HG03060 (cell line): ENCODE data around the gene SMARCA4.

Experiments used
- ATAC-seq: cut with Tn5 transposase; IDR thresholded peaks from one replicate; pipeline ENCODE4 v1.9.1; 2021; ENCODE audit warnings: low read depth, moderate number of reproducible peaks; ENCODE audit not compliant: unreplicated experiment

The SMARCA4 gene

DNA sequence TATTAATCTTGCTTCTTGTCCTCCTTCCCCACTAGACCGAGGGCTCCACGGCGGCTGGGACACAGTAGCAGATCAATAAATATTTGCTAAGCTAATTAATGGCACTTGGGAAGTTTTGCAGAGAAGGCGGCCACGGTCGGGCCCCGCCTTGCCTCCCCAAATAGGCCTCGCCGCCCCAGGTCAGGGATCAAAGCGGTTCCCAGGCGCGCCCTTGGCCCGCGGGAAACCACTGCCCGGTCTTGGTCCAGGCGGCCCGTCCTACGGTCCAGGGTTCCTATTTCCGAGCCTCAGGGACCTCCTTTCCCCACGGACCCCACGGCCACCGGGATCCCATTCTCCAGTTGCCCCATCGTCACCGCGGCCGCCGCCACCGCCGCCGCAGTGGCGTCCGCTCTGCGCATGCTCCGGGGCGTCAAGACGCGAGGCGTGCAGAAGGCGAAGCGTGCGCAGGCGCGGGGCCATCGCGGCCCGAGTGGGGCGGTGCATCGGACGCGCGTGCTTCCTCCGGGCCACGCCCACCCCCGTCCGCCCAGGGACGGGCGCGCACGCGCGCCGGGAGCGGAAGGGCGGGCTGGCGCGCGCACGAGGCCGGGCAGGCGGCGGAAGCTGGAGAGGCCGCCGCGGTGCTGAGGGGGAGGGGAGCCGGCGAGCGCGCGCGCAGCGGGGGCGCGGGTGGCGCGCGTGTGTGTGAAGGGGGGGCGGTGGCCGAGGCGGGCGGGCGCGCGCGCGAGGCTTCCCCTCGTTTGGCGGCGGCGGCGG, at the start of gene SMARCA4:
Gene SMARCA4, plus strand, starts transcription at position 717 of the 759 bp plus-strand sequence. CDS start 23,122 bp downstream, outside the sequence.
- no peak for ATAC-seq

DNA sequence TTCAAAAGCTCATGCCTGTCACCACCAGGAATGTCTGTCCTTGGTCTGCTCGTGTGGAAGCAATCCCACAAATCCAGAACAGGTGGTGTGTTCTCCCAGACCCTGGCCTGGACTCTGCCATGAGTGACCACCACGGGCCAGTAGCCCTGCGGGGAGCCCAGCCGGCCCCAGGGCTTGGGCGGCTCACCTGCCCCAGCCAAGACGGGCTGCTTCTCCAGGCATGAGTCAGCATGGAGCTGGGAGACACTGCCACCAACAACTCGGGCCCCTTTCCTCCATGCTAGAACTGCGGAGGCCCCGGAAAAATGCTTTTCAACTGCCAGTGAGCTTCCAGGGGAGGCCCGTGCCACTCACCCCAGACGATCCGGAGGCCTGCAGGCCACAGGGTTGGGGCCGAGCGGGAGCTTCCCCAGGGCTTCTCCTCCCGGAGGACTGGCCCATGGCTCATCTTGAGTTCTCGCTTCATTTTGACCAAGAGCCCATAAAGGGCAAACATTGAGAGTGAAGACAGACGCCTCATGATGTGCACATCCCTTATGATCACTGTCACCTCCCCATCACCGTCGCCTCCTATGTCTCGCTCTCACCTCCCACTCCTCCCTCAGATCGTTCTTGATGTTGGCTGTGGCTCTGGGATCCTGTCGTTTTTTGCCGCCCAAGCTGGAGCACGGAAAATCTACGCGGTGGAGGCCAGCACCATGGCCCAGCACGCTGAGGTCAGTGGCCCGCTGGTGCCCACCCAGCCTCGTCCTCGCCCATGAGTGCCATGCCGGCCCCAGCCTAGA, 49.1 kb upstream of the SMARCA4 start:
- no peak for ATAC-seq

DNA sequence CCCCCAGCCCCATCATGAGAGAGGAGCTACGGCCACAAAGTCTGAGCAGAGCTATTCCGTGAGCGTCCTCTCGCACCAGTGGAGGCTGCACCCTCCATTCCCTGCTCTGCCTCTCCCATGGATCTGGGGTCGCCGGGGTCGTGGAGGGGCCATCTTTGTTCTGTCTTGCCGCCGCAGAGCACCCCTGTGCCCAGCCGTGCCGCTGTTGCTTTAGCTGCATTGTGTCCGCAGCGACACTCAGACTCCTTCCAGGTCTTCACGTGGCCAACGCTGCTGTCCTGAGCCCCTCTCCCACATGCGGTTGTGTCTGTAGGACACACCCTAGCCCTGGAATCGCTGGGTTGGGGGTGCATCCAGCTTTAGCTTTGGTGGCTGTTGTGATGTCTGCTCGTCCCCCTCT, 48.2 kb upstream of the SMARCA4 start:
- no peak for ATAC-seq

DNA sequence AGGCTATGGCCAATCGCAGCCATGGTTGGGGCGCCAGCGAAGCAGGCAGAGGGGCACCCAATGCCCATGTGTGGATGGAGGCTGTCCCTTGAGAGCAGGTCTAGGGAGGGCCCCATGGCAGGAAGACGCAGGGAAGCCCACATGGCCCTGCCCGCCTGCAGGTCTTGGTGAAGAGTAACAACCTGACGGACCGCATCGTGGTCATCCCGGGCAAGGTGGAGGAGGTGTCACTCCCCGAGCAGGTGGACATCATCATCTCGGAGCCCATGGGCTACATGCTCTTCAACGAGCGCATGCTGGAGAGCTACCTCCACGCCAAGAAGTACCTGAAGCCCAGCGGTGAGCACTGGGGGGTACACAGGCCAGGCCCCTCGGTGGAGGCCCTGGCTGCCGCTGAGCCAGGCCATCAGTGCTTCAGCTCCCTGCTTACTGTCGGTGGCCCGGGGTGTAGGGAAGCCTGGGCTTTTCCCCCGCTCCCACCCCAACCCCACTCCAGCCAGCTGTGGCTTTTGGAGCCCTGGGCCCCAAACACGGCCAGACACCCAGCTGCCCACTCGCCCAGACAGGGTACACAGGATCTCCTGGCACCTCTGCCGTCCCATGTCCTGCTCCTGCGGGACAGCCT, 47.0 kb upstream of the SMARCA4 start:
- no peak for ATAC-seq

DNA sequence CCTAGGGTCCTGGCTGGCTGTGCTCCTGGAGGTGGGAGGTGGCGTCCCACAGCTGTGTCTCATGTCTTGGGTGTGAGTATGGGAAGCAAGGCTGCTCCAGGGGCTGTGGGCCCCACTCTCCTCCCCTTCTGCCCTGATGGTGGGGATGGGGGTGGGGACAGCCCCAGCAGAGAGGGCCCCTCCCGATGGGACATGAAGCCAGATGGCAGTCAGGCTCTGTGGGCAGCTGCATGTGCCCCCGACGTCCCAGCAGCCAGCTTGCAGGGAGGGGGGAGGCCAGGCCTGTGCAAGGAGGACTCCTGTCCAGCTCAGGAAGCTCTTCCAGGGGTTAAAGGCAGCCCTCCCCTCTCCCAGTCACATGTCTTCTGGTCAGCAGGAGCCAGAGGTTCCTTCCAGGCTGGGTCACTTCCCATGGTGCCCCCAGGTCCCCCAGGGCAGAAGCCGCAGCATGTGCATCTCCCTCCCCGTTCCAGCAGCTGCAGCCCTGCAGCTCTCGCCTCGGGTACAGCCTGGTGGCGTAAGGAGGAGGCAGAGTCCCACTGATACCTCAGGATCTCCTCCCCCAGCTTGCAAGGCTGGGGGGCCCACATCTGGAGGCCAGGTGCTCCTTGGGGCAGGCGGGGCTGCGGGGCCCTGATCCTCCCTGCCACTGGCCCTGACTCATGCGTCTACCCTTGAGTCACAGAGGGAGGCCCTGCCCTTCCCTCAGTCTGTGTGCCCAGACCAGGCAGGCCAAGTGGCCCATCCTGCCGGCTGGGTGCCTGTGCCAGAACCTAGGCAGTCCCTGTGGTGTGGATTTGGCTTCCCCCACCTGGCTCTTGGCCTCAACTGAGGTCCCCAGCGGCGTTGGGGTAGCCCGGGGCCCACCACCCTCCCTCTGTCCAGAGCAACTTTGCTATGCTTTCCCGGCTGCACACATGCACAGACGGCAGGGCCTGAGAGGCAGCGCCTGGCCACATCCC, 45.4 kb upstream of the SMARCA4 start:
- no peak for ATAC-seq

DNA sequence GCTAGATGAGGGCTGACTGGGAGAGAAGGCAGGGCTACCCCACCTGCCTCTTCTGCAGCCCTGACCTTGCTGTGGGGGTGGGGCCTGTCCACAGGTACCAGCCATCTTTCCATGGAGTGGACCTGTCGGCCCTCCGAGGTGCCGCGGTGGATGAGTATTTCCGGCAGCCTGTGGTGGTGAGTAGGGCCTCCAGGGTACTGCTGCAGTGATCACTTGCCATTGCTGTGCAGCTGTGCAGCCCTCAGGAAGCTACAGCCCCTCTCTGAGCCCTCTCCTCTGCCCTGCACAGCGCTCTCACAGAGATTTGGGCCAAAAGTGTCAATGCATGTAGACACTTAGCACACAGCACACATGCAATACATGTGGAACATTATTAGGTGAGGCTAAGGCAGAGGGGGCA, 44.2 kb upstream of the SMARCA4 start:
- ATAC-seq, result no peak

DNA sequence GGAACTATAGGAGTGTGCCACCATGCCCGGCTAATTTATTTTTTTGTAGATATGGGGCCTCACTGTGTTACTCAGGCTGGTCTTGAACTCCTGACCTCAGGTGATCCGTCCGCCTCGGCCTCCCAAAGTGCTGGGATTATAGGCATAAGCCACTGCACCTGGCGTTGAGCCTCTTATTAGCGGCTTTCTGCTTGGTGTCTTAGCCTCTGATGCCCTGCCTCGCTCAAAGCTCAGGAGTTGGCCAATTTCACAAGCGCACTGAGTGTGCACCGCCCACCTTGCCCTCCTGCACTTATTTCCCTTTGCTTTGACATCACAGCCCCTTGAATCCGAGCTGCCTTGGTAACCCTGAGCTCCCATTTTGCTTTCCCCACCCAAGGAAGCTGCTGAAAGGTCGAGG, 42.5 kb upstream of the SMARCA4 start:
- ATAC-seq, result no peak

DNA sequence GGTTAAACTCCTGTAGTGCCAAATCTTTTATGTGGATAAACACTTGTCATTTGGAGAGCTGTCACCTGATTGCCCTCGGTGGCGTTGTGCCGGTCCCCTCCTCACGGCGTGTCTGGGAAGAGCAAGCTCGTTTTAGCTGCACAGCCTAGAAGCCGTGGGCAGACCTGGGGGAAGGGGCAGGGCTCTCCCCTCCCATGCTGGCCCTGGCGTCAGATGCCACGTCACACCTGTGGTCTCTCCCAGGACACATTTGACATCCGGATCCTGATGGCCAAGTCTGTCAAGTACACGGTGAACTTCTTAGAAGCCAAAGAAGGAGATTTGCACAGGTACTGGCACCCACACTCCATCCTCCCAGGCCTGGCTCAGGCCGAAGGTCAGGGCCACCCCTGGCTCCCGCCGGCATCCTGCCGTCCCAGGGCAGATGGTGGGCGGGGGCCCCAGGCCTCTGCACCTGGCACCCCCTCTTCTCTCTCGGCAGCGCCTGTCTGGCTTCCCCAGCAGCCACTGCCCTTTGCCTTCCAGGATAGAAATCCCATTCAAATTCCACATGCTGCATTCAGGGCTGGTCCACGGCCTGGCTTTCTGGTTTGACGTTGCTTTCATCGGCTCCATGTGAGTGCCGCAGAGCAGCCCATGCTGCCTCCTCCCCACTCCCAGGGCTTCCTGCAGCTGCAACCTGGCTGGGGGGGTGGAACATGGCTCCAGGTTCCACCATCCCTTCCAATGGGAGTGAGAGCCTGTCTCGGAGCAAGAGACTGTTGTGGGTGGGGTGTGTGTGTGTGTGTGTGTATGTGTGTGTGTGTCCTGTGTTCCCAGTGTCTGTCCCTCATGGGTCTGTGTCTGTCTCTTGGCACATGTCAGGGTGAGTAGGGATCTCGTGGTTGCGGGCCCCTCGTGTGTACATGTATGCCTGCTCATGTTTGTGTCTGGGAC, 41.2 kb upstream of the SMARCA4 start:
- no peak for ATAC-seq

DNA sequence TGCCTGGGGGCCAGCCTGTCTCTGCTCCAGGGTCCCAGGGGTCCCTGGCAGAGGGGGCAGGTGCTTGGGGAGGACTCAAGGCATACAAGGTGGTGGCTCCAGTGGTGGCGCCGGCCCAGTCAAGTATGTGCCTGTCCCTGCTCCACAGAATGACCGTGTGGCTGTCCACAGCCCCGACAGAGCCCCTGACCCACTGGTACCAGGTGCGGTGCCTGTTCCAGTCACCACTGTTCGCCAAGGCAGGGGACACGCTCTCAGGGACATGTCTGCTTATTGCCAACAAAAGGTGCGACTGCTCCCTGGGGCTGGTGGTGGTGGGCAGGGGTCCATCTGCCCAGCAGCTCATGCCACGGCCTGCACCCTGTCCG, 40.6 kb upstream of the SMARCA4 start:
- no peak for ATAC-seq

DNA sequence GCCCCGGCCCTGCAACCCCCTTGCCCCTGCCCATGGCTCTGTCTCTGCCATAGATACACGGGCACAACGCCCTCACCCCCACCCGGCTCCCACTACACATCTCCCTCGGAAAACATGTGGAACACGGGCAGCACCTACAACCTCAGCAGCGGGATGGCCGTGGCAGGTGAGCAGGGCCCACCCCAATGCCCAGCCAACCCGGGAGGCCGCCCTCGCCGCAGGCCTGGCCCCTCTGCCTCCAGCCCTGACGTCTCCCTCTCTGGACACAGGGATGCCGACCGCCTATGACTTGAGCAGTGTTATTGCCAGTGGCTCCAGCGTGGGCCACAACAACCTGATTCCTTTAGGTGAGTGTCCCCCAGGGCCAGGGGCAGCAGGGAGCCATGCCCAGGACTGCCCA, 40.0 kb upstream of the SMARCA4 start:
- ATAC-seq, result no peak

DNA sequence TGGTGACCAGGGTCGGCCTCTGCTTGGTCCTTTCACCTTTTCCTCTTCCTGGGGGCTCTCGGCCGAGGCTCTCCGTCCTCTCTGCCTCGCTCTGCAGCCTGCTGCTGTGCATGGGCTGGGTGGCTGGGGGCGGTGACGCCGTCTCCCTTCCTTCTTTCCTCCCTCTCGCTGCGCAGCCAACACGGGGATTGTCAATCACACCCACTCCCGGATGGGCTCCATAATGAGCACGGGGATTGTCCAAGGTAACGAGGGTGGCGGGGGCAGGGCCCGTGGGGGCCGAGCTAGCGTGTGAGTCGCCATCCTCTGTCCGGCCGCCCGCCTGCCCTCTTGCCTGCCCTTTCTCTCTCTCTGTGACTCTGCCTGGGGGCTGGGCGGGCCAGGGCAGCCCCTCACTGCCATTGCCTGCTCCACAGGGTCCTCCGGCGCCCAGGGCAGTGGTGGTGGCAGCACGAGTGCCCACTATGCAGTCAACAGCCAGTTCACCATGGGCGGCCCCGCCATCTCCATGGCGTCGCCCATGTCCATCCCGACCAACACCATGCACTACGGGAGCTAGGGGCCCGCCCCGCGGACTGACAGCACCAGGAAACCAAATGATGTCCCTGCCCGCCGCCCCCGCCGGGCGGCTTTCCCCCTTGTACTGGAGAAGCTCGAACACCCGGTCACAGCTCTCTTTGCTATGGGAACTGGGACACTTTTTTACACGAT, 39.5 kb upstream of the SMARCA4 start:
- no peak for ATAC-seq

DNA sequence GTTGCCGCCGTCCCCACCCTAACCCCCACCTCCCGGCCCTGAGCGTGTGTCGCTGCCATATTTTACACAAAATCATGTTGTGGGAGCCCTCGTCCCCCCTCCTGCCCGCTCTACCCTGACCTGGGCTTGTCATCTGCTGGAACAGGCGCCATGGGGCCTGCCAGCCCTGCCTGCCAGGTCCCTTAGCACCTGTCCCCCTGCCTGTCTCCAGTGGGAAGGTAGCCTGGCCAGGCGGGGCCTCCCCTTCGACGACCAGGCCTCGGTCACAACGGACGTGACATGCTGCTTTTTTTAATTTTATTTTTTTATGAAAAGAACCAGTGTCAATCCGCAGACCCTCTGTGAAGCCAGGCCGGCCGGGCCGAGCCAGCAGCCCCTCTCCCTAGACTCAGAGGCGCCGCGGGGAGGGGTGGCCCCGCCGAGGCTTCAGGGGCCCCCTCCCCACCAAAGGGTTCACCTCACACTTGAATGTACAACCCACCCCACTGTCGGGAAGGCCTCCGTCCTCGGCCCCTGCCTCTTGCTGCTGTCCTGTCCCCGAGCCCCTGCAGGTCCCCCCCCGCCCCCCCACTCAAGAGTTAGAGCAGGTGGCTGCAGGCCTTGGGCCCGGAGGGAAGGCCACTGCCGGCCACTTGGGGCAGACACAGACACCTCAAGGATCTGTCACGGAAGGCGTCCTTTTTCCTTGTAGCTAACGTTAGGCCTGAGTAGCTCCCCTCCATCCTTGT, 38.8 kb upstream of the SMARCA4 start:
- no peak for ATAC-seq

DNA sequence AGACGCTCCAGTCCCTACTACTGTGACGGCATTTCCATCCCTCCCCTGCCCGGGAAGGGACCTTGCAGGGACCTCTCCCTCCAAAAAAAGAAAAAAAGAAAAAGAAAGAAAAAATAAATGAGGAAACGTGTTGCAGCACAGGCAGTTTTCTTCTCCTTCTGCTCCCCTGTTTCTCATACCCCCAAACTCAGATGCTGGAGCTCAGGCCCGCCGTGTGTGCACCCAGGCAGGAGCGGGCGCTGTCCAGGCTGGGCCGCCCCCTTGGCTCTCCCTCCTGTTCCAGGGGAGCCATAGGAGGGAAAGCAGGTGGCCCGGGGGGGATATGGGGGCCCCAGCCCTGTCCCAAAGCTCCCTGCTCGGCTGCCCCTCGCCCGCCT, 38.2 kb upstream of the SMARCA4 start:
- no peak for ATAC-seq

DNA sequence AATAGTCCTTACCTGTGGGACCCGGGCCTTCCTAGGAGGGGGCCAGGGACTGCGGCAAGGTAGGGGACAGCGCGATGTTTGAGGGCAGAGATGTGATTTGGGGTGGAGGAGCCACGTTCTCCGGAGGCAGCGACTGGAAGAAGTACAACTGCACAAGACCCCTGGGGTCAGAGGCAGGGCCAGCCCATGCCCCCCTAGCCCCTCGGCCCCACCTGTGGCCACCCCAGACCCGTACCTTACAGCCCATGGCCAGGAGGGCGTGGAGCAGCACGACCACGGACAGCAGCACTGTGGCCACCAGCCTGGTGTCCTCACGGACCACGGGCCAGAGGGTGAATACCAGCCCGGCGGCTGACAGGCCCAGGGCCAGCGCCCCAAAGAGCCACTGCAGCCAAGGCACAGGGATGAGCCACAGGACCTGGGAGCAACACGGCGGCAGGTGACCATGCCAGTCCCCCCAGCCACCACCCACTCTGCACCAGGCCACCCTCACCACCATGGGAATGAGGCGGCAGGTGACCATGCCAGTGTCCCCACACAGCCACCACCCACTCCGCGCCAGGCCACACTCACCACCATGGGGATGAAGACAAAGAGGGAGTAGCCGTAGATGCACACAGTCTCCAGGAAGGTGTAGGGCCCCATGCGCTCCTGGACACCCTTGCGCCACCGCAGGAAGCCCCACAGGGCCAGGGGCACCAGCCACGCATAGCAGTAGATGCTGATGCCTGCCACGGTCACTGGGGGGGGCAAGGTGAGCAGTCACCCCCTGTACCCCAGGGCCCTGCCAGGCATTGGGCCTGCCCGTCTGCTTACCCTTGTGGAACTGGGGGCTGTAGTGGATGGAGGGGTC, 37.3 kb upstream of the SMARCA4 start:
- no peak for ATAC-seq

DNA sequence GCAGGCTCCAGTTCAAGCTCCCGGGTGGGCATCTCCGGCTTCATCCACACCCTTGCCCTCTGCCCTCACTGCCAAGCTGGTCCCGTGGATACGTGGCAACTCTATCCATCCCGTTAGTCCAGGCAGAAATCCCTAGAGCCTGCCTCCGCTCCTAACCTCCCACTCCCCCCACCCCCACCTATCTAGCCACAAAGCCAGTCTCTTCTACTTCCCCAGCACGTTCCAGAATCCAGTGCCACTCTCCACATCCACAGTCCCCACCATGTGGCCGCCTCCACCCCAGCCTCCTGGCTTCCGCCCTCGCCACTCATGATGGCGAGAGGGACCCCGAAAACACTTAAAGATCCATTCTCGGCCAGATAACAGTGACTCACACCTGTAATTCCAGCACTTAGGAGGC, 36.2 kb upstream of the SMARCA4 start:
- no peak for ATAC-seq

DNA sequence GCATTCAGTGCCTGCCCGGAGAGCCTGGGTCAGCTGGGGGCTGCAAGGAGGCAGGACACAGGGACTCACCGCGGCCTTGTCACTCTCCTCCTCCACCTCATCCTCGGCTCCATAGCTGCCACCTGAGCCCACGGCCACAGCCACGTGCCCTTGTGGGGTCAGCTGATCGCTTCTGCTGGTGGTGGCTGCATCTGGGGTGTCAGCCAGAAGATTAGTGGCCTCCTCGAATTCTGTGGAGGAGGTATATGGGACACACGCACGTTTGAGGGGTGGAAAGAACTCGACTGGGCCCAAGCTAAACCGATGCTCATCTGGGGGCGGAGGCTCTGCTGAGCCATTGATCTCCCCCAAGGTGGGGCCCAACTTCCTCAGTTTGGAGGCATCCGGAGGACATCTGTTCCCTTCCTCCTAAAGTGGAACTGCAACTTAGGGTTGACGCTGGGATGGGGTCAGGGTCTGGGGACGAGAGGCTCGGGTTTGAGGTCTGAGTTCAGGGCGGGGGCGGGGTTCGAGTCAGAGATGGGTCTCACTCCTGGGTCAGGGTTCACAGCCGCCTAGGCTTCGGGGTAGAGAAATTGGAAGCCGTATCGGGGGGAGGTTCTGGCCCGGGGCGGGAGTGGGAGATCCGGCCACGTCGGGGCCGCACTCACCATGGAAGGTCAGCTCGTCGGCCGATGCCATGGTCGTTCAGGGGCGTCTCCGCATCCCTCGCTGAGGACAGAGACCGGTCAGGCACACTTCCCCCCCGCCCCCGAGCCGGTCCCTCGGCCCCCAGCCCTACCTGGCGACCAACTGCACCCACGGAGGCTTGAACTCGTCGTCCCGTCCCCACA, 32.9 kb upstream of the SMARCA4 start:
- ATAC-seq, result no peak
